GM21576 (cell line): ENCODE data around the gene SEMA3G.

Source experiments
- ATAC-seq: cut with Tn5 transposase; IDR thresholded peaks from one replicate; pipeline ENCODE4 v1.9.1; 2021; ENCODE audit warnings: mild to moderate bottlenecking, moderate library complexity; ENCODE audit not compliant: unreplicated experiment

The SEMA3G gene

GRCh38 chr3:52422669-52423068 lies 22.2 kb downstream of the SEMA3G start:
- ATAC-seq: no peak

GRCh38 chr3:52420388-52420787 lies 24.5 kb downstream of the SEMA3G start:
- ATAC-seq: no peak

- no peak for ATAC-seq
Measured at GRCh38 chr3:52415800-52416199, 29.1 kb downstream of the SEMA3G start.

GRCh38 chr3:52408466-52408865 lies 36.4 kb downstream of the SEMA3G start:
- ATAC-seq: no peak

- ATAC-seq: no peak
Measured at GRCh38 chr3:52407779-52408178, 37.1 kb downstream of the SEMA3G start.

- ATAC-seq: no peak
Measured at GRCh38 chr3:52406791-52407510, 38.0 kb downstream of the SEMA3G start.

GRCh38 chr3:52406231-52406661 lies 38.7 kb downstream of the SEMA3G start:
- ATAC-seq: no peak

- ATAC-seq: no peak
Measured at GRCh38 chr3:52405601-52406110, 39.2 kb downstream of the SEMA3G start.

- no peak for ATAC-seq
Measured at GRCh38 chr3:52405066-52405465, 39.8 kb downstream of the SEMA3G start.

- ATAC-seq: no peak
Measured at GRCh38 chr3:52404391-52404790, 40.5 kb downstream of the SEMA3G start.

- ATAC-seq: no peak
Measured at GRCh38 chr3:52403955-52404354, 40.9 kb downstream of the SEMA3G start.

- ATAC-seq: no peak
Measured at GRCh38 chr3:52403271-52403841, 41.5 kb downstream of the SEMA3G start.

- no peak for ATAC-seq
Measured at GRCh38 chr3:52402706-52403270, 42.1 kb downstream of the SEMA3G start.

GRCh38 chr3:52402101-52402521 lies 42.8 kb downstream of the SEMA3G start:
- ATAC-seq: no peak

GRCh38 chr3:52401551-52401950 lies 43.4 kb downstream of the SEMA3G start:
- ATAC-seq: no peak

GRCh38 chr3:52401021-52401420 lies 43.9 kb downstream of the SEMA3G start:
- ATAC-seq: no peak

- no peak for ATAC-seq
Measured at GRCh38 chr3:52400275-52400793, 44.6 kb downstream of the SEMA3G start.

GRCh38 chr3:52399593-52399992 lies 45.3 kb downstream of the SEMA3G start:
- ATAC-seq: no peak

GRCh38 chr3:52399131-52399530 lies 45.8 kb downstream of the SEMA3G start:
- ATAC-seq: no peak

GRCh38 chr3:52398670-52399081 lies 46.2 kb downstream of the SEMA3G start:
- ATAC-seq: no peak

GRCh38 chr3:52397676-52398399 lies 47.1 kb downstream of the SEMA3G start:
- ATAC-seq: no peak
